Fibroblast of lung (primary cell): ENCODE data around the gene ZFAND2A. TPM values are rescaled to one million over a fixed set of nuclear protein-coding genes. Genes with fewer than 3 reads are reported as not detected.

ENCODE experiments used
- DNase-seq, 2 donors: peaks; one replicate each; pipeline versions ENCODE4 v3.0.0 to v3.0.0-alpha.2; 2010; ENCODE audit warnings: low read depth in 2 of 2
- H2AFZ ChIP-seq: 2 replicates; pipeline ENCODE4 v1.5.1; 2012; ENCODE audit warnings: low read length, control low read depth, inconsistent platforms
- H3K27ac ChIP-seq: 2 replicates; pipeline ENCODE4 v1.5.1; 2011; ENCODE audit warnings: low read length, control low read depth; ENCODE audit not compliant: insufficient read depth
- H3K27me3 ChIP-seq: 2 replicates; pipeline ENCODE4 v1.5.1; 2011; ENCODE audit warnings: mild to moderate bottlenecking, low read length; ENCODE audit not compliant: control insufficient read depth, insufficient read depth
- H3K36me3 ChIP-seq: 2 replicates; pipeline ENCODE4 v1.5.1; 2011; ENCODE audit warnings: low read length; ENCODE audit not compliant: control insufficient read depth, insufficient read depth
- H3K4me1 ChIP-seq: 2 replicates; pipeline ENCODE4 v1.5.1; 2011; ENCODE audit warnings: low read length; ENCODE audit not compliant: control insufficient read depth, insufficient read depth; ENCODE audit errors: extremely low read depth
- H3K4me2 ChIP-seq: 2 replicates; pipeline ENCODE4 v1.5.1; 2011; ENCODE audit warnings: low read length, control low read depth; ENCODE audit not compliant: insufficient read depth; ENCODE audit errors: extremely low read depth
- H3K4me3 ChIP-seq, 4 experiments: fragments of 200-600 bp in 1 of 4; sonication (generic) in 1 of 4; replicated peaks in 1 of 4; 2 replicates each; pipeline ENCODE4 v1.5.1; 2011 to 2016; ENCODE audit warnings: low read length in 4 of 4, low read depth in 3 of 4, mild to moderate bottlenecking in 3 of 4, control low read depth in 2 of 4, inconsistent platforms in 1 of 4, mixed read lengths in 1 of 4; ENCODE audit not compliant: insufficient read depth in 1 of 4; ENCODE audit errors: control extremely low read depth in 1 of 4
- H3K79me2 ChIP-seq: 2 replicates; pipeline ENCODE4 v1.5.1; 2012; ENCODE audit warnings: mild to moderate bottlenecking, low read length, inconsistent platforms; ENCODE audit not compliant: control insufficient read depth, insufficient read depth
- H3K9ac ChIP-seq: 2 replicates; pipeline ENCODE4 v1.5.1; 2011; ENCODE audit warnings: mild to moderate bottlenecking, low read length, control low read depth; ENCODE audit not compliant: insufficient read depth
- H3K9me3 ChIP-seq: 2 replicates; pipeline ENCODE4 v1.5.1; 2012; ENCODE audit warnings: low read depth, low read length; ENCODE audit not compliant: control insufficient read depth, insufficient read depth
- H4K20me1 ChIP-seq: 2 replicates; pipeline ENCODE4 v1.5.1; 2011; ENCODE audit warnings: low read length; ENCODE audit not compliant: control insufficient read depth, insufficient read depth; ENCODE audit errors: extremely low read depth
- CTCF ChIP-seq, 2 donors: IDR thresholded peaks in 1 of 2; conservative IDR thresholded peaks in 1 of 2; 1 replicate in 1 of 2; 2 replicates in 1 of 2; pipeline ENCODE4 v1.5.1; 2011 to 2012; ENCODE audit warnings: low read length in 2 of 2, control low read depth in 1 of 2, inconsistent platforms in 1 of 2, low read depth in 1 of 2, mild to moderate bottlenecking in 1 of 2
- EZH2 ChIP-seq: IDR thresholded peaks from 2 replicates; pipeline ENCODE4 v1.5.1; 2012; ENCODE audit warnings: low read length, control low read depth, mild to moderate bottlenecking; ENCODE audit errors: missing control alignments
- polyA plus RNA-seq, 2 donors: library from polyadenylated mRNA; depleted of rRNA in 1 of 2; stranded (reverse) in 1 of 2; unstranded in 1 of 2; fragments of >200 nt; gene quantifications; 2 replicates each; pipeline ENCODE4 v1.2.1, GENCODE V29; 2011 to 2012; ENCODE audit warnings: missing spikeins in 1 of 2
- total RNA-seq: library from RNA; depleted of rRNA; stranded (reverse); fragments of >200 nt; gene quantifications from 2 replicates; pipeline ENCODE4 v1.2.1, GENCODE V29; 2014

ZFAND2A gene
- total and polyA plus RNA-seq, 2 donors (not counting 1 experiment from before 2014, with no cell fraction given): 20.5 to 35.1 TPM

DNA sequence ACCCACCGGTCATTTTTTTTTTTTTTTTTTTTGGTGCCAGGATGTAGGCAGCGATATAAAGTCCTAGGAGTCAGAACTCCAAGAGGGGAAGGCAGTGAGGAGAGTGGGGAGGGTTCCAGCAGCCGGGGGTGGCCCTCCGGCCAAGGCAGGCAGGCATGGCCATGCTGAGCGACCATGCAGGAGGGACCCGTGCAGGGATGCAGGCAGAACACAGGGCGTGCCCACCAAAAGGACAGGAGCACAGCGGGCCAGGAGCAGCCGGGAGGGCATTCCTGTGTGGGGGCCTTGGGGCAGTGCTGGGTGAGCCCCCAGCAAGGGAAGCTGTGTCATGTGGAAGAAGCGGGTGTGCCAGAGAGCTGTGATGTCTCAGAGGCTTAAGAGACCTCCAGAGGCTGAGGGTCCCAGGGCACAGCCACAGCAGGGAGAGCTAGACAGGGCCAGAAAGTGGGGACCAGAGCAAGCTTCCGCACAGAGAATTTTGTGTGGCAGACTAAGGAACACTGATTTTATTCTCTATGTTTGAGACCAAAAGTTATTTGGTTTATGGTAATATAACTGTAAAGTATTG, 5.7 kb downstream of the ZFAND2A start:
- no peak for TF ChIP-seq EZH2
- TF ChIP-seq CTCF (conservative IDR thresholded peaks at IDR 0.05 in 1 of 2, IDR thresholded peaks at IDR 0.05 in 1 of 2; ENCODE audit: low read depth in 1 of 2, low read length in 2 of 2): no peak
- no peak overlapping the region for H3K9ac ChIP-seq
- no peaks in the 10 kb centered on the region for H4K20me1 ChIP-seq
- no peak overlapping the region for H3K4me3 ChIP-seq
- no peaks in the 10 kb centered on the region for H3K27me3 ChIP-seq
- H3K27ac ChIP-seq: no peak overlapping the region
- H2AFZ ChIP-seq: no peak overlapping the region
- no peaks in the 10 kb centered on the region for H3K9me3 ChIP-seq
- no peak overlapping the region for H3K4me2 ChIP-seq
- no peak for DNase-seq
- peaks cover 24% of the 10 kb centered on the region for H3K36me3 ChIP-seq
- H3K4me1 ChIP-seq: peaks cover 15% of the 10 kb centered on the region
- peaks cover 23% of the 10 kb centered on the region for H3K79me2 ChIP-seq

- H4K20me1 ChIP-seq: no peaks in the 10 kb centered on the region
- no peaks in the 10 kb centered on the region for H3K27me3 ChIP-seq
- no peak overlapping the region for H3K9ac ChIP-seq
- no peak for DNase-seq
- H3K36me3 ChIP-seq: peaks cover 22% of the 10 kb centered on the region
- no peak overlapping the region for H3K4me2 ChIP-seq
- no peak overlapping the region for H3K4me3 ChIP-seq
- no peak overlapping the region for H3K27ac ChIP-seq
- TF ChIP-seq CTCF (conservative IDR thresholded peaks at IDR 0.05 in 1 of 2, IDR thresholded peaks at IDR 0.05 in 1 of 2; ENCODE audit: low read depth in 1 of 2, low read length in 2 of 2) (no peak), EZH2 (no peak)
- no peaks in the 10 kb centered on the region for H3K9me3 ChIP-seq
- no peak overlapping the region for H2AFZ ChIP-seq
- peaks cover 6% of the 10 kb centered on the region for H3K79me2 ChIP-seq
- H3K4me1 ChIP-seq: peaks cover 8% of the 10 kb centered on the region
Observed at GRCh38 chr7:1152492-1152891, 7.5 kb downstream of the ZFAND2A start.

DNA sequence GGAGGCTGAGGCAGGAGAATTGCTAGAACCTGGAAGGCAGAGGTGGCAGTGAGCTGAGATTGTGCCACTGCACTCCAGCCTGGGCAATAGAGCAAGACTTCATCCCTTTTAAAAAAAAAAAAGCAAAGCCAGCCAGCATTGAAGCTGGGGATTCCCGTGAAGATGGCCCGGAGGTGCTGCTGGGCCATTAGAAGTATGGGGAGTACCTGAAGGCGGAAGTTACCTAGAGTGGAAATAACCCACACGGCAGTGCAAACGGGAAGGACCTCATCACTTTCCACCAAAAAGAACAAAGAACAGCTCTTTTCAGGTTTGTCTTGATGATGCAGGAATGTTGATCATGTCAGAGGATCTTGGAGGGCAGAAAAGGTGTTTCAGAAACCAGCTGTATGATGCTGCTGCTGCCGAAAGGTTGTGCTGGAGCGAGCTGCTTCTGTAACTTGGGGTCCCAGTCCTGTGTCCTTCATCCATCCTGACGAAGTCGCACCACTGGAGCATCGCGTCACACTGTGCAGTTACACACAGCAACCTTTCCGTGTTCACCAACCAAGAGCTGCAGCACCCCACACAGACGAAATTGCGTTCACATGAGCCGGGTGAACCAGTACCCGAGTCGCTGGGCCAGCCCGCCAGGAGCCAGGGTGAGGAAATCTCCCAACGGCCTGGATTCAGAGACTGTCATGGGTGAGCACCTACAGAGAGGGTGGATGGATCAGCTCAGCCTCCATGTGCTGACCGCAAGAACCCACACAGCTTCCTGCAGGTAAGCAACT, 8.2 kb downstream of the ZFAND2A start:
- H3K27me3 ChIP-seq: no peaks in the 10 kb centered on the region
- peaks cover 20% of the 10 kb centered on the region for H3K36me3 ChIP-seq
- no peak overlapping the region for H3K9ac ChIP-seq
- no peak overlapping the region for H3K4me3 ChIP-seq
- H3K79me2 ChIP-seq: peaks cover 2% of the 10 kb centered on the region
- no peak overlapping the region for H2AFZ ChIP-seq
- TF ChIP-seq EZH2: no peak
- TF ChIP-seq CTCF (conservative IDR thresholded peaks at IDR 0.05 in 1 of 2, IDR thresholded peaks at IDR 0.05 in 1 of 2; ENCODE audit: low read depth in 1 of 2, low read length in 2 of 2): no peak
- no peak overlapping the region for H3K27ac ChIP-seq
- no peaks in the 10 kb centered on the region for H3K9me3 ChIP-seq
- H3K4me1 ChIP-seq: peaks cover 1% of the 10 kb centered on the region
- no peak overlapping the region for H3K4me2 ChIP-seq
- no peak for DNase-seq
- H4K20me1 ChIP-seq: no peaks in the 10 kb centered on the region
